Kidney epithelial cell (primary cell): ENCODE measurements around the gene CD34. TPM values are rescaled to one million over a fixed set of nuclear protein-coding genes. Genes with fewer than 3 reads are reported as not detected.
A peak's percentile ranks its signal among the peaks of the same experiment; 100 is the strongest.

Source experiments
- DNase-seq: peaks from one replicate; pipeline ENCODE4 v3.0.0-alpha.2; 2010; ENCODE audit warnings: low read depth
- H3K27me3 ChIP-seq: 2 replicates; pipeline ENCODE4 v1.6.0; 2011; ENCODE audit warnings: low read length; ENCODE audit not compliant: control insufficient read depth, insufficient read depth
- H3K36me3 ChIP-seq: 2 replicates; pipeline ENCODE4 v1.5.1; 2011; ENCODE audit warnings: low read length; ENCODE audit not compliant: control insufficient read depth, insufficient read depth
- H3K4me3 ChIP-seq: 2 replicates; pipeline ENCODE4 v1.5.1; 2011; ENCODE audit warnings: low read depth, mild to moderate bottlenecking, control low read depth, low read length
- total RNA-seq: library from RNA; depleted of rRNA; stranded (reverse); fragments of >200 nt; gene quantifications from 2 replicates; pipeline ENCODE4 v1.2.3, GENCODE V29; 2015
- TF ChIP-seq, protein P1 (sequence below): IDR thresholded peaks from 2 replicates; pipeline ENCODE4 v1.5.1; 2011; ENCODE audit warnings: mild to moderate bottlenecking, moderate library complexity, low read length, control low read depth, inconsistent platforms; ENCODE audit not compliant: insufficient read depth, poor library complexity, severe bottlenecking

The CD34 gene
- total RNA-seq, 1 donor from 2014 or later, result 0.04 TPM

DNA sequence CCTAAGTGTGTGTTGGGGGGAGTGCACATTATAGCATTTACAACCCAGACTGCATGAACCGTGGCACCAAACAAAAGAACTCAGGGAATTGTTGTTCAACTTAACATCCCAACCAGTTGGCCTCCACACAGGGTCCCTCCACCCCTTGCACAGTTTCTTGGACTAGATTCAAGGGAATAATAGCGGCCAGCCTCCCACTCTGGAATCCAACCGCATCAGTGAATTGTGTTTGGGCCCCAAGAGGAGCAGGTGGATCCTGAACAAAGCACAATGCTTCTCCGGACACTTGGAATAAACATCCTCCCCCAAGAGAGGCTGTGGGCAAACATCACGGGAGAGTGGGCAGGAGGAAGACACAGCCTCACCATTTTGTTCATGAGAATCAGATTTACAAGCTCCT lies 18.2 kb downstream of the CD34 start:
- Histone ChIP-seq H3K4me3 (no peak overlapping the region), H3K27me3 (no peaks in the 10 kb centered on the region), H3K36me3 (no peaks in the 10 kb centered on the region)
- TF ChIP-seq, protein P1, sequence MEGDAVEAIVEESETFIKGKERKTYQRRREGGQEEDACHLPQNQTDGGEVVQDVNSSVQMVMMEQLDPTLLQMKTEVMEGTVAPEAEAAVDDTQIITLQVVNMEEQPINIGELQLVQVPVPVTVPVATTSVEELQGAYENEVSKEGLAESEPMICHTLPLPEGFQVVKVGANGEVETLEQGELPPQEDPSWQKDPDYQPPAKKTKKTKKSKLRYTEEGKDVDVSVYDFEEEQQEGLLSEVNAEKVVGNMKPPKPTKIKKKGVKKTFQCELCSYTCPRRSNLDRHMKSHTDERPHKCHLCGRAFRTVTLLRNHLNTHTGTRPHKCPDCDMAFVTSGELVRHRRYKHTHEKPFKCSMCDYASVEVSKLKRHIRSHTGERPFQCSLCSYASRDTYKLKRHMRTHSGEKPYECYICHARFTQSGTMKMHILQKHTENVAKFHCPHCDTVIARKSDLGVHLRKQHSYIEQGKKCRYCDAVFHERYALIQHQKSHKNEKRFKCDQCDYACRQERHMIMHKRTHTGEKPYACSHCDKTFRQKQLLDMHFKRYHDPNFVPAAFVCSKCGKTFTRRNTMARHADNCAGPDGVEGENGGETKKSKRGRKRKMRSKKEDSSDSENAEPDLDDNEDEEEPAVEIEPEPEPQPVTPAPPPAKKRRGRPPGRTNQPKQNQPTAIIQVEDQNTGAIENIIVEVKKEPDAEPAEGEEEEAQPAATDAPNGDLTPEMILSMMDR, result no peak
- DNase-seq, result no peak

DNA sequence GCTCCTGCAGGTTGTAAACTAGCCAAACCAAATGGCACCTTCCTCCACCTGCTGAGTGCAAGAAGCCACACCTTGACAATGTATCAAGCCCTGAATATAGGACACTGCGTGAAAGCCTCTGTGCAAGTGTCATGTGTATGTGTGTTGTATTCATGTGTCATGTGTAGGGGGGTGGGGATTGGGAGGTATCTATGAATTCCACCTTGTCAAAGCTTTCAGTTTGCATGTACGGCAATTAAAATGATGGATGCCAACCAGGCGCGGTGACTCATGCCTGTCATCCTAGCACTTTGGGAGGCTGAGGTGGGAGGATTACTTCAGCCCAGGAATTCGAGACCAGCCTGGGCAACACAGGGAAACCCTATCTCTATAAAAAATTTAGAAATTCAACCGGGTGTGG lies 19.8 kb downstream of the CD34 start:
- TF ChIP-seq, protein P1, result no peak
- H3K4me3 ChIP-seq, result no peak overlapping the region
- H3K27me3 ChIP-seq, result no peaks in the 10 kb centered on the region
- DNase-seq, result no peak
- no peaks in the 10 kb centered on the region for H3K36me3 ChIP-seq

DNA sequence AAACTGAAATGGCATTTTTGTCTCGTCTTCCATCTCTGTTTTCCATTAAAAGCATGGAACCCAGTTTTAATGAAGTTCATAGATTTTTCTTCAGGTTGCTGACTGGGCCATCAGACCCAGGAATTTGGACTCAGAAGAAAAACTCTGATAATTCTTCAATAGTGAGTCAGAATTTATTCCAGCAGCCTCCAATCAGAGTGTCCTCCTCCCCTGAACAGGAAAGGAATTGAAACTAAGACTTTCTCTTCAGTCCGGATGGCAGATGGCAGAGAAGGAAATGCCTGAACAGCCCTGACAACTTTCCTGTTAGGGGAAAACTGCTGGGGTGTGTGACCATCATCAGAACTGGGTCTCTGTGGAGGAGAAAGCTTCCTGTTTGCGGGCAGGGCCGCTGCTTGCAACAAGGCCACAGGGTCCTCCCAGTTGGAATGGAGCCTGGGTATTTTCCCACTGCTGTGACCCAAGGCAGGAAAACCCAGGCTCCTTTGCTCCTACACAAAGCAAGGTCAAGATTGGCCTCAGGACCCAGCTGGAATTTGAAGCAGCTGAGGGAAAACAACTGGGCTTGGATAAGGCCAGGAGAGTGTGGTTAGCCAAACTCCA lies 20.7 kb downstream of the CD34 start:
- H3K4me3 ChIP-seq, result no peak overlapping the region
- DNase-seq, result peak; percentile 47
- H3K36me3 ChIP-seq, result no peaks in the 10 kb centered on the region
- H3K27me3 ChIP-seq, result no peaks in the 10 kb centered on the region
- TF ChIP-seq, protein P1, result no peak

DNA sequence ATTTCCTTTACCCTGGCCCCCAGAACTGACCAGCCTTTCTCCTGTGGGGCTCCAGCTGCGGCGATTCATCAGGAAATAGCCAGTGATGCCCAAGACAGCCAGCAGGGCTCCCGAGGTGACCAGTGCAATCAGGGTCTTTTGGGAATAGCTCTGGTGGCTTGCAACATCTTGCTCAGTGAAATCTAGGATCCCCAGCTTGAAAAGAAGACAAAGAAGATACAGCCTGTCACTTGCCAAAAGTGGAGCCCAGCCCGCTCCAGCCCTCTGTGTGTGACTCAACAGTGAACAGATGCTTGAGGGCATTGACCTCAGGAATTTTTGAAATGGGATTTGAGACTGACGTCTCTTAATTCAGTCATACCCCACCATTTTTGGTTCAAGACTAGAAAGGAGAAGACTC lies 22.3 kb downstream of the CD34 start:
- TF ChIP-seq, protein P1, result no peak
- H3K27me3 ChIP-seq, result no peaks in the 10 kb centered on the region
- H3K4me3 ChIP-seq, result no peak overlapping the region
- H3K36me3 ChIP-seq, result no peaks in the 10 kb centered on the region
- DNase-seq, result no peak

DNA sequence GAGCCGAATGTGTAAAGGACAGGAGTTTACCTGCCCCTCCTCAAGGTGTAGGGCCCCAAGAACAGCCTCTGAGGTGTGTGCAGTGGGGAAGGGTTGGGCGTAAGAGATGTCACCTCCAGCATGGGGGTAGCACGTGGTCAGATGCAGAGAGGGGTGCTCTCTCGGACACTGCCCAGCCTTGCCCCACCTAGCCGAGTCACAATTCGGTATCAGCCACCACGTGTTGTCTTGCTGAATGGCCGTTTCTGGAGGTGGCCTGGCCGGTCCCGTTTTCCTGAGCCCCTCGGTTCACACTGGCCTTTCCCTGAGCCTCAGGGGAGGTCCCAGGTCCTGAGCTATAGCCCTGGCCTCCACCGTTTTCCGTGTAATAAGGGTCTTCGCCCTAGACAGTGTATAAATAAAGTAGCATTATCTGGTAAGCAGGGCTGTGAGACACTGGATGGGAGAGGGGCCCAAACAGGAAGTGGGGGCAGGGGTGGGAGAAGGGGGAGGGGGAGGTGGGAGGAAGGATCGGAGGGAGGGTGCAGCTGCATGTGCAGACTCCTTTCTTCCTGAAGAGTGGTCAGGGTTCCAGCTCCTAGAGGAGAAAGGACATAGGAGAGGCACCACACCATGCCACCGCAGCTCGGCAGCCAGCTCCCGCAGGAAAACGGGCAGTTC lies 23.3 kb downstream of the CD34 start:
- no peak for DNase-seq
- TF ChIP-seq, protein P1, result no peak
- H3K4me3 ChIP-seq, result no peak overlapping the region
- H3K36me3 ChIP-seq, result no peaks in the 10 kb centered on the region
- H3K27me3 ChIP-seq, result peaks cover under 1% of the 10 kb centered on the region

DNA sequence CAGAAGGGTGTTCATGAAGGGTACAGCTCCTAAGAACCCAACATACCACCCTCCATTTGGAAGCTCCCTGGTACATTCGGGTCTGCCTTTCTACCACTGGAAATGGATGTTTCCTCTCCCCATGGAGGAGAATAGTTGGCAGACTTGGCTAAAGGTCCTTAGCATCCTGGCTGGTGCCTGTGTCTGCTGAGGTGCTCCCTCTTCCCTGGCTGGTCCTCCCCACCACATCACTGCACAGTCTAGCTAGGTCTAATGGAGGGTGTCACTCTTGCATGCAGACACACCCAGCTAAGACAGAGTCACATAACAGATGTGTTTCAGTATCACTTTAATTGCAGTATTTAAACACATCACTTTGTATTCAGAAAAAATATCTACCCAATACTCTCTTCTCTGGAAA lies 24.7 kb downstream of the CD34 start:
- no peak for DNase-seq
- TF ChIP-seq, protein P1, result no peak
- H3K27me3 ChIP-seq, result peaks cover 2% of the 10 kb centered on the region
- H3K36me3 ChIP-seq, result no peaks in the 10 kb centered on the region
- H3K4me3 ChIP-seq, result no peak overlapping the region
